Posterior vena cava (tissue), 2 donors: ENCODE results near the gene ATP2B2. TPM values are rescaled to one million over a fixed set of nuclear protein-coding genes. Genes with fewer than 3 reads are reported as not detected.

Source experiments
- DNase-seq: peaks from one replicate; pipeline ENCODE4 v3.0.0-alpha.2; 2020; ENCODE audit warnings: low spot score
- intact Hi-C, 2 donors: fragments of 100-400 bp; cut with DNase I; formaldehyde crosslinking; loops; one replicate each; pipeline versions ENCODE4 v1.14.1 to v1.14.2; 2022 to 2023
- total RNA-seq, 2 donors: library from RNA; stranded (reverse); fragmentation: NEBNext Ultra II Directional; extraction: Animal tissue kit (Norgen Biotek cat#: 25700); gene quantifications; one replicate each; pipeline ENCODE4 v1.2.1, GENCODE V29; 2021
- donor health status: DM: yes; HTN: yes; CAD: no.
- donor health status: DM: yes; HTN: yes; CAD: no.

Gene ATP2B2
- total RNA-seq, 2 donors from 2014 or later: 0.29 to 0.42 TPM

DNA sequence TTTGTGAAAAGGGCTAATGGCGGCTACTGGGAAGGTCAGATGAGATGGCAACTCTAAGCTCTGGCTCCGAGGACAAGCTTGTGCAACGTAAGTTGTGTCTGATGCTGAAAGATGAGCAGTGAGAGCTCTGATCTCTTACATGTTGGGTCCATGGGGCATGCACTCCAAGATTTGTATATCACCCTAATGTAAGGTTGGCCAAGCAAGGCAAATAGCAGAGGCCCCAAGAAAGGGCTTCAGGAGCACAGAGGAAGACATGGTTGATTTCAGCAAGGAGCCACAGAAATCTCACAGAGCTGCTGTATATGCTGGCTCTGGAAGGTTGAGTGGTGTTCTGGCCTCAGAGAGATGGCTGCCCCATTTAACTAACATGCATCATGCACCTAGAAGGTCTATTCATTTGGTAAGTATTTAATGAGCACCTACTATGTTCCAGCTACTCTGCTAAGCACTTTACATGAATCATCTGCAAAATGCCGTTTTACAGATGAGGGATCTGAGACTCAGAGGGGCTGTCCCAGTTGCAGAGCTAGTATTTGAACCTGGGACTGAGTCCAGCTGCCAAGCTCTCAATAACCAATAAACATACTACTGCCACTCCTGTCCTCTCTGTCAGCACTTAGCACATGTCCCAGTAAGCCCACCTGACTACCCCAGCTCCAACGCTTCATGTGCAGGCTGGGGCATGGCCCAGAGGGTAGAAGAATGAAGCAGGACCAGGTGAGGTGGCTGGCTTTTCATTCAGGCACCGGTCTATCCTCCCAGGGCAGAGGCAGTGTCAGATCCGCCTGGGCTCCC, 27.8 kb upstream of the ATP2B2 start:
- DNase-seq: peak; percentile 37
- intact Hi-C loops: no loop called here

DNA sequence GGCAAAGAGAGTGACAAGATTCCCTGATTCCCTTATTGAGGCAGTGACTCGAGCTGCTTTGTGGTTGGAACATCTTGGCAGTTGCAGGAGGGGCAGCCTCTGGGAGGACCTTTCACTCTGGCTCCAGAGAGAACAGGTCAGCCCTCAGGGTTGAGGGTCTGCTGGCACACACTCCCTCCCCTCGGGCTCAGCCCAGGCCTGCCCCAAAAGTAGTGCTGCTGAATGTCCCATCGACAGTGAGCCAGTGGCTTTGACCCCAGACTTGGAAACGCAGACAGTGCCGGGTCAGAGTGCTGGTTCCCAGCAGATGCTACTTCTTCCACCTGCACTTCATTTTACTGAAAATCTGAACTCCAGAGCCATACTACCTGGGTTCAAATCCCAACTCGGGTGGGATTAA, 25.6 kb upstream of the ATP2B2 start:
- intact Hi-C loops: no loop called here
- no peak for DNase-seq

DNA sequence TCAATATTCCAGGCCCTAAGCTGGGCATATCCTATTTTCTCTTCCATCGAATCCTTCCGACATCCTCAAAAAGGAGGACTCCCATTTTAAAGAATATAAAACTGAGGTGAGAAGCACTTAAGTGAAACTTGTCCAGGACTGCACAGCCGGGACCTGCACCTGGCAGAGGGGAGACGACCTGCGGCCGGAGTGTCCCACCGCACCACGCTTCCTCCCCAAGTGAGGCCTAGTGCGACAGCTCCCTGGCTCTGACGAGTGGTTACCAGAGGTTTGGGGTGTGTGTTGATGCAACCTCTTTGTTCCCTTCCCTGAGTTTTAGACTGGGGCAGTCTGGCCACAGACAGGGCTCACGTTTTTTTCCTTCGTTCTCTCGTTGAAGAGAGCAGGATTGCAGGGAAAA, 24.9 kb upstream of the ATP2B2 start:
- DNase-seq: no peak
- intact Hi-C loops: no loop called here

DNA sequence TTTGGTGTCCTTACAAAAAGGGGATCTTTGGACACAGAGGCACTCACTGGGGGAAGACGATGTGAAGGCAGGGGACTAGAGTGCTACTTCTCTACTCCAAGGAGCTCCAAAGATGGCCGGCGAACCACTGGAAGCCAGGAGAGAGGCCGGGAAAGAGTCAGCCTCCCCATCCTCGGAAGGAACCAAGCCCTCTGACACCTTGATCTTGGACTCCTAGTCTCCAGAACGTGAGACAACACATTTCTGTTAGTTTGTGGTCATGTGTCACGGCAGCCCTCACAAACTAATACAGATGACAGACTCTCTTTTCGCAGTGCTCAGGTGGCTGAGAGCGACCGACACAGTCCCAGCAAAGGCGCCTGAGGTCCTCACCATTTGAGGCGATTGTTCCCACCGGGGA, 24.4 kb upstream of the ATP2B2 start:
- intact Hi-C loops: no loop called here
- DNase-seq: no peak

DNA sequence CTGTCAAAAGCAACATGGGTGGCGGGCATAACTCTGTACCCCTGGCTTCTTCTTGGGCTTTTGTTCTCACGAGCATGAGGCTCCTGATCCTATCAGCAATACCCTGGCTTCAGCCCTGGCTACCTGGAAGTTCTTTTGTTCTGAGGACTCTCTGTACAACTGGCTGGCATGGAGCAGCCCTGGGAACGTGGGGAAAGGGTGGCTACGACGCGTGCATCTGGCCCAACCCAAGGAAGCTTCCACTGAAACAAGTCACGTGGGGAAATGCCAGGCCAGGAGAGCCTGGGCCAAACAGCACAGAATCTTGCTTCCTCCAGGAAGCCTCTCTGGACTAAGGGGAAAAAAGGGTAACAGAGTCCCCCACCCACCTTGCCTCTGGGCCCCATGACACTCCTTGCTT, 22.7 kb upstream of the ATP2B2 start:
- intact Hi-C loops: no loop called here
- DNase-seq: no peak

DNA sequence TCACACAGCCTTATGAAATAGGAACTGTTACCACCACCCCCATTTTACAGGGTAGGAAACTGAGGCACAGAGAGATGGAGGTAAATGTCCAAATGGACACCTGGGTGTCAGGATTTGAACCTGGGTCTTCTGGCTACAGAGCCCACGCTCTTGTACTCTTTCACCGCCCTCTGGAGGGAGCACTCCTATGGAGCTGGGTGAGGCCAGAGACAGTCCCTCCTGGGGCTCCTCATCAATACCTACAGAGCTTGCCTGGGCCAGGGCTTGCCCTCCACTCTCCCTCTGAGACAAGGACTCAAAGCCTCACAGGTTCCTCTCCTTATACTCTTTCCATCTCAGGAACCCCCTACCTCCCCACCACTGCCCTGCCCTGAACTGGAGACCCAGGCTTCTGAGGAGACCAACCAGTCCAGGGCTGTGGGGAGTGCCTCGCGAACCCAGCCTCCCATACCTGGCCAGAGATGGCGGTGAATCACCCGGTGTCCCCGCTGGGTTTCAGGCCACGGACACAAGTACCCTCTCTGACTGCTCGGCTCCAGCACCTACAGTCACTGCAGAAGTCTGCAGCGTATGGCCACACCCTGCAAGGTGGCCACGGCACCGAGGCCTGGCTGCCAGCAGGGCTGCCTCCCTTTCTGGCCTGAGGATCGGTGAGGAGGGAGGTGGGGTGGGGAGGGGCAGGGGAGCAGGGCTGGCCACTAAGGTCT, 22.1 kb upstream of the ATP2B2 start:
- DNase-seq: no peak
- intact Hi-C loops: no loop called here

DNA sequence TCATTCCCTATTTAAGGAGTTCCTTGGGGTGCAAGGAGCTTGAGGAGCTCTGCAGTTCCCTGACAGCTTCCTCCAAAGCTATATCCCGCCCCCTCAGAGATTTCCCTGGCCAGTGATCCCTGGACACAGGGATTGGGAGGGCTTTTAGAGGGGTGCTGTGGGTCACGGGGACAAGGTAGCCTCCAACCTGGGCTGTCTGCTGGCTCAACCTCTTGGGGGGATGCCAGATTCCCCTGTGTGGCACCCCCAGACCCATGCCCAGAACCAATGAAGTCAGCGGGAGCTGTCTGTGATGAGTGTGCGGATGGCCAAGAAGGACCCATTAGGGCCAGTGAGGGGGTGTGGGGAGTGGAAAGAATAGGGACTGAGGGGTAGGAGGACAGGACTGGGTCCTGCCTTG, 21.0 kb upstream of the ATP2B2 start:
- intact Hi-C loops: no loop called here
- DNase-seq: peak; percentile 62

DNA sequence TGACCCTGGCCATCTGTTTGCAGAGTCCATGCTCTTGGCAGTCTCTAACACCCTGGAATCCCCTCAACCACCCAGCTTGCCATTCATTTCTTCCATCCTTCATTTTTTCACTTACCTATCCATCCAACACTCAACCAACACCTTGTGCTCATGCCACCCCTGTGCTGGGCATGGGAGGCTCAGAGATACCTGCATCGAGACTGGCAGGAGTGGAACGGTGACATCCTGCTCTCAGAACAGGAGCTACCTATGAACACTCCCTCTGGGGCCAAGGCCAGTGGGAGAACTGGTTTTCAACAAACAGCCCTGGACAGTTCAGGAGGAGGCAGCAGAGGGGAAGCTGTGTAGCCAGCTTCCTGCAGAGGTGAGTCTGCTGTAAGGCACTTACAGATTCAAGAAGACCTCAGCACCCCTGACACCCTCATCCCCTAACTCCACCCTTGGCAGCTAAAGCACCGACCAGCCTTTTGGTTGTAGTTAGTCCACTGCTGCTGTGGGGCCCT, 19.5 kb upstream of the ATP2B2 start:
- intact Hi-C loops: no loop called here
- DNase-seq: no peak

DNA sequence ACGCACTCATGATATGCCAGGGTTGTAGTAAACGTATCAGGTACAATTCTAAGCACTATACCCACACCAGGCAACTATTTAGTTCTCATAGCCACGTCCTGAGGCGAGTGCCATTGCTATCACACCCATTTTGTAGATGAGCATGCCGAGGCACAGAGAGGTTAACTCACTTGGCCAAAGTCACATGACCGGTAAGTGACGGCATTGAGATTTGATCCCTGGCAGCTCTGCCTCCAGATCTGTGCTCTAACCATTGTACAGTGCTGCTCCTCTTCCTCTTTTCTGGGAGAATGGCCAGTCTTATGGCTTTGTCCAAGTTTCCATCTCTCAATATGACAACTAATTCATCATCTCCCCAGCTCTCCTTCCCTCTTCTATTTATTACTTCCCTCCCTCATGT, 18.9 kb upstream of the ATP2B2 start:
- intact Hi-C loops: no loop called here
- no peak for DNase-seq

DNA sequence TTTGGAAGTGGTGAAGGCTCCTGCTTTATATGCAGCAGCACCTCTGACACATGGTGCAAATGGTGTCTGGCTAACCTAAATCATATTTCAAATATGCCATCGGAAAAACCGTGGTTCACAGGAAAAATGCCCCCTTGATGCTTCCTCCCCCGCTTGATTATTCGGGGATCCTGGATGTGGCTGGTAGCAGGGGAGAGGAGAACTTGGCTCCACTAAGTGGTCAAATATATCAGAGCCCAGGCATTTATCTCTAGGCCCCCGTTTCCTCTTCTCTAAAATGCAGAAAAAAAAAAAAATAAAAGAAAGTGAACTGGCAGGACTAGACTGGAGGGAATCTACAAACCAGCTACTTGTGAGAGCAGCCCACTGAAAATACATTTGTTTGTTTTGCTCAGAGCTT, 18.2 kb upstream of the ATP2B2 start:
- intact Hi-C loops: no loop called here
- DNase-seq: no peak

DNA sequence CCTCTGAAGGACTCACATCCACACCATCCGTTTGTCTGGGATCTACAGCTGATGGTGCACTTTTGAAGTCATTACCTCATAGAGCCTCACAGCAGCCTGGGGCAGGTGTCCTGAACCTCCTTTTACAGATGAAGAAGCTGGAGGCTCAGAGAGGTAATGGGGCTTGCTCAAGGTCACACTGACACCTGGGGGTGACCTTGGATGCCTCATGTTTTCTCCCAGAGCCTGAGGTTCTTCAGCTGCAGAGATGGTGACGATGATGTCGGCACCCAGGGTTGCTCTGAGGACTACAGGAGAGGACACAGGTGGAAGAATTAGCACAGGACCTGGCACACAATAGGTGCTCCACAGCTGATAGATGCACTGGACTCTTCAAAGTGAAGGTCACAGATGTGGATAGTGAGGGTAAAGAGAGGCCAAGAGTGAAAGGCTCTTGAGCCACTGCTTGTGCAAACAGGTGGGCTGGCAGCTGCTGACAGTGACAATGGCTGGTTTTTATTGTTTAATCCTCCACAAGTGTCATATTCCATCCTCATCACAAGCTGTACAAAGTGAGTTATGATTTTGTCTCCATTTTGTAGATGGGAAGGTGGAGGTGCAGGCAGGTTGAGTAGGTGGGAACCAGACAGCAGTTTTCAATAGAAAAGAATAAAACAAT, 17.4 kb upstream of the ATP2B2 start:
- no peak for DNase-seq

DNA sequence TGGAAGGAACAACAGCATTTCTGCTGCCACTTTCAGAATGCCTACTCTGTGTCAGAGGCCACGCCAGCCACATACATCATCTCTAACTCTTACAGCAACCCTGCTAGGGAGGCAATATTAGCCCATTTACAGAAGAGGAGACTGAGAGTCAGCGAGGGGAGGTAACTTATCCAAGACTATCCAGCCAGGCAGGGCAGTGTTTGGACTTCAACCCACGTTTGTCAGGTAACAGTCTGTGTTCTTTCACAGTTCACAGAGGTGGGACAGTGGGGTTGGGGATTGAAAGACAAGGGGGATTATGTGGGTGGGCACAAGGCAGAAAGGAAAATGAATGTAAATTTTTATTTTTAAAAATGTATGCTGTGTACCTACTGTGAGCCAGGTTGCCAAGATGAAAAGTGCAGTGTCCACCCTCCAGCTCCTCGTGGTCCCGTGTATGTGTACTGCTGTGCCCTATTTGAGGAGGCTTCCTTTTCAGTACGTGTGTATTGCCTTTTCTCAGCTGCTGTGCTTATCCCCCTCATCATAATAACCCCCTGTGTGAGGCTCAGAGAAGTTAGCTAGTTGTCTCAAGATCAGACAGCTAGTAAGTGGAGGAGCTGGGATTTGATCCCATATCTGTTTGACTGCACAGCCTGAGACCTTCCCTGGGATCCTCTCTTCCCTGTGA, 16.5 kb upstream of the ATP2B2 start:
- intact Hi-C loops: no loop called here
- DNase-seq: peak; percentile 36

More for the DNA sequence above, 17.4 kb upstream of the ATP2B2 start:
- intact Hi-C loops: no loop called here

DNA sequence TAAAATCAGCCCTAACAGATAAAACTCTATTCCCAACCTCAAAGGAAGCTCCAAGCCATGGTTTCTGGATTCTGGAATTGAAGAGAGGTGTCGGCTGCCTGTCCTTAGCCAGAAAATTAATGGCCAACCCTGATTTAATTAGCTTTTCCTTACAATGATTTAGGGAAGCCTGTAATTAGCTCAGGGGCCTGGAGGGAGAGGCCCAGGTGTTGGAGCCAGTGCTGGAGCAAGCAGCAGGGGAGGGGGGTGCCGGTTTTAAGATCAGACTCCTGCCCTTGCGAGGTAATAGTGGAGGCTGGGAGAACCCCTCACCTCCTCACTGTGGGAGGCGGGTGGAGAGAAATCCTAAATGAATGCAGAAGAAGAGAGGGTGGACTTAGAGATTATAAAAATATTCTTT, 14.7 kb upstream of the ATP2B2 start:
- intact Hi-C loops: no loop called here
- DNase-seq: peak; percentile 64

DNA sequence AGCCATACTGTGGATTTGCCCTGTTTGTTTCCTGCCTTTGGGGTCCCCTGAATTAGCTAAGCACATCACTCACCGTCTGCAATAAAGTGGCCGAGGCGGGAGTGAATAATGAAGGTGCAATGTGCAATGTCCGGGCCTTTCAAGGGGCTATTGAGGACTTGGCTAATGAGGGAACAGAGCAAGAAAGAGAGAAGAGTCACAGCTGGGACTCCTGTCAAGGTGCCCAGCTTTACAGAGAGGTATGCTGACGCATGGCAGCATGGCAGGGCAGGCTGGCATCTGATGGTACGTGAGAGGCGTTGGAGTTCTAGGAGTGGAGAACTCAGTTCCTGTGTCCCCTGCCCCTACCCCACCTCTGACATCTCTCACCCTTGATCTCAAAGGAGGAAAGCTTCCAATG, 13.8 kb upstream of the ATP2B2 start:
- intact Hi-C loops: no loop called here
- DNase-seq: no peak

DNA sequence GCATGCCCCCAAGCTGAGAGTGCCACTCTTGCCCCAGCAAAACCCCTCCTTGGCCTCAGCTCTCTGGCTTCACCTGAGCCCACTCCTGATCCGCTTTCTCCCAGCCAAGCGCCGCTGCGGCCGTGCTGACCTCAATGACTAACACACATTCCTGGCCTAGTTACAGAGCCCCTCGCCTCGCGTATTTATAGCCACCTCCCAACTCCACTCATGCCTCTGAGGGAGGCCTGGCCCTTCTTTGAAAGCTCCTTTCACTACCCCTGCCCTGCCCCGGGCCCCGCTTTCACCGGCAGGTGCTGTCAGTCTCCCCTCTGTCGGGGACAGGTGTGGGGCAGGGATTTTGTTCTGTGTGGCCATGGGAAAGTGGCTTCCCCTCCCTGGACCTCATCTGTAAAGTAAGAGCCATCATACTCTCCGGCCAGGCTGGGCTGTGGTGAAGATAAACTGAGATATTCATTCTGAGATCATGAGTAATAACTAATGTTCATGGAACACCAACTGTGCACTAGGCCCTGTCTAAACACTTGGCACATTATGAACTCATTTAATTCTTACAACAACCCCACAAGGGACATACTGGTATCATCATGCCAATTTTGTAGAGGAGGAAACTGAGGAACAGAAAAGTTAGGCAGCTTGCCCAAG, 13.2 kb upstream of the ATP2B2 start:
- peak; percentile 58 for DNase-seq

DNA sequence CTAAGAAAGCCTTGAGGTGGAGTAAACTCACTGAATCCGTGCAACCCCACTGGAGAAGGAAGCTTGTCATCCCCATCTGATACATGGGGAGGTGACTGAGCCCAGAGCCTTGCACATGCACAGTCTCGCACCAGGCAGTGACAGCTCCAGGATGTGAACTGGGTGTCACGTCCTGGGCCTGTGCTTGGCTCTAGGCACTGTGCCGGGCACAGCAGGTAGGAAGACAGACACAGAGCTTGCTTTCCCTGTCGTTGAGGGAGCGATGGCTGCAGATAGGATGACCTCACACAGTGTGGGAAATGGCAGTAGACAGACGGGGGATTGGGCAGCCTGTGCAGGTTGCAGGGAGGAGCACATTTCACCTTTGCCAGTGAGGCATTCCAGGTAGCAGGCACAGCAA, 12.2 kb upstream of the ATP2B2 start:
- intact Hi-C loops: no loop called here
- peak; percentile 66 for DNase-seq

More for the DNA sequence above, 13.2 kb upstream of the ATP2B2 start:
- intact Hi-C loops: no loop called here

DNA sequence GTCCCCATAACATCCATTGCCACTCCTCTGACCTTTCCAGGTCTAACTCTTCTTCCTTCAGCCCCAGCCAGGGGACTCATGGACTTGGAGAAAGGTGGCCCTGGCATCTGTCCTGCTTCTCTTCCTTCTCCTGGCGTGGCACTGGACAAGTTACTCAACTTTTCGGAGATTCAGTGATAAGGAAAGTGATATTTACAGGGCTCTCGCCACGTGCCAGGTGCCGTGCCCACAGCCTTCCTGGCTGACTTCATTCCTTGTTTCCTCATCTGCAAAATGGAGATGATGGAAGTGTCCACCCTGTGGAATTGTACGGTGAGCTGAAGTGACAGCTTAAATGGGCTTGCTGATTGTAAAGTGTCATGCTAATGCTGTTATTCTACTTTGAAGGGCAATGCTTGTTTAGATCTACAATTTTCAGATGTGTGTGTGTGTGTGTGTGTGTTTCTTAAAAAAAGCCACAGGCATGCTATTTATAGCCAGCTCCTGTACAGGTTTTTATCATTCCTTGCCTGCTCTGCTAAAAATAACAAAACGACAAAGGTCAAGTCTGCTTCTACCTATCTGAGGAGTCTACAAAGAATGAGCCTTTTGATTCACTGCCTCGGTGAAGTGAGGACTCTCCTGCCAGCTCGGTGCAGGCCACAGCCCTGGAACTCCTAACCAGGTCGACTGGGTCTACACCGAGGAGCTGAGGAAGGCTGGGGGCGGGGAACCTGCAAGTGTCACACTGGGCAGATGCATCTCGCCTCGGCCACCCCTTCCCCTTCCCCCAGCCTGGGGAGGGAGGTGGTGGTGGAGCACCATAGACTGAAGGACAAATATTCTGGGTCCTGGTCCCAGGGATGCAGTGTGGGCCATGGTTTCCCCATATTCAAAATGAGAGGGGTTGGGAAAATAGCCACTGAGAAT, 11.4 kb upstream of the ATP2B2 start:
- peak; percentile 35 for DNase-seq

DNA sequence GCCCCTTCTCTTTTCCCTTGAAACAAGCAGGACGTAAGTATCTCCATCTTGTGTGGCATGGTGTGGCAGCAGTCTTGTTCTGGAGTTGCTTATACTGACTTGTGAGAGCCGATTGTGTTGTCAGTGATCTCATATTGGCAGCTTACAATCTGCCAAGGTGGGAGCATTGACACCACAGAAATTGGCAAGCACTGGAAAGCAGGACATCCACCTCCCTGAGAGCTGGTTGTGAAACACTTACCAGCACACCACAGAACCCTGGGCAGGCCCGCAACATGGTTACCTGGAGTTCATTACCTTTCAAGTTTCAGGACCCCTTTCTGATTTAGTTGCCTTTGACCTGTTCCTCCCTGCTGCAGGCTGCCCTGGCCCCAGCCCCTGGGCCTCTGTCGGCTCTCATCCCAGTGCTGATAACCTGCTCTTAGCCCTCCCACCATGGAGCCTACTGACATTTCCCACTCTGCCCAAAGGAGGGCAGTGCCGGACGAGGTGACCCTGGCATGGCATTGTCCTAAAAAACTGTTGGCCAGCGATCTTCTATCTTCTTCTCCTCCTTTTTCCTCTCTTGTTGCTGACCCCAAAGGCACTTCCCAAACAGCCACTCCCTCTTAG, 10.6 kb upstream of the ATP2B2 start:
- peak; percentile 45 for DNase-seq
- intact Hi-C loops: no loop called here

More for the DNA sequence above, 11.4 kb upstream of the ATP2B2 start:
- intact Hi-C loops: no loop called here
